Measurements from ENCODE around the gene TGFBR3L. TPM values are rescaled to one million over a fixed set of nuclear protein-coding genes. Genes with fewer than 3 reads are reported as not detected.

Gene TGFBR3L
- total and polyA plus RNA-seq, 4 donors: 0.25 to 0.77 TPM; not detected in 2

DNA sequence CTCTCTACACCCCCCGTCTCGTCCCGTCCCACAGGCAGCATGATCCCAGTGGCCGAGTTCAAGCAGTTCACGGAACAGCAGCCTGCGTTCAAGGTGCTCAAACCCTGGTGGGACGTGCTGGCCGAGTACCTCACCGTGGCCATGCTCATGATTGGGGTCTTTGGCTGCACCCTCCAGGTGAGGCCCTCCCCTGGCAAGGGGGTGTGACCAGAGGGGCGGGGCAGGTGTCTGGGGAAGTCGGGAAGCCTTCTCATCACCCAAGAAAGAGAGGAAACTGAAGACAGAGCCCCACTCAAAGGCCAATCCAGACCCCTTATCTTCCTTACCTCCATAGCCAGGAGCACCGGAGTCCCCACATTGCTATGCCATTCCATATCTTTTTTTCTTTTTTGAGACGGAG, 19.1 kb upstream of the TGFBR3L start:
- Histone ChIP-seq H3K27ac (ENCODE audit: low read depth in 1 of 2, low read length in 1 of 2) (no peak overlapping the region), H3K9ac (ENCODE audit: insufficient read depth in 1 of 2, low read length in 2 of 2) (no peak overlapping the region), H3K4me1 (ENCODE audit: control insufficient read depth in 5 of 5, insufficient read depth in 5 of 5, low read length in 5 of 5) (peaks cover 0 to 6% (median 0%) of the 10 kb centered on the region in 5 donors), H3K36me3 (ENCODE audit: control insufficient read depth in 4 of 4, insufficient read depth in 4 of 4, low read length in 4 of 4) (no peaks in the 10 kb centered on the region), H3K27me3 (ENCODE audit: control insufficient read depth in 3 of 3, insufficient read depth in 3 of 3, low read length in 2 of 3) (no peaks in the 10 kb centered on the region), H3K9me3 (ENCODE audit: control insufficient read depth in 4 of 4, insufficient read depth in 3 of 4, low read length in 3 of 4) (no peaks in the 10 kb centered on the region), H3K4me3 (no peak overlapping the region)
- ATAC-seq (ENCODE audit: insufficient read depth, low FRiP score): no peak
- TF ChIP-seq, protein P1, sequence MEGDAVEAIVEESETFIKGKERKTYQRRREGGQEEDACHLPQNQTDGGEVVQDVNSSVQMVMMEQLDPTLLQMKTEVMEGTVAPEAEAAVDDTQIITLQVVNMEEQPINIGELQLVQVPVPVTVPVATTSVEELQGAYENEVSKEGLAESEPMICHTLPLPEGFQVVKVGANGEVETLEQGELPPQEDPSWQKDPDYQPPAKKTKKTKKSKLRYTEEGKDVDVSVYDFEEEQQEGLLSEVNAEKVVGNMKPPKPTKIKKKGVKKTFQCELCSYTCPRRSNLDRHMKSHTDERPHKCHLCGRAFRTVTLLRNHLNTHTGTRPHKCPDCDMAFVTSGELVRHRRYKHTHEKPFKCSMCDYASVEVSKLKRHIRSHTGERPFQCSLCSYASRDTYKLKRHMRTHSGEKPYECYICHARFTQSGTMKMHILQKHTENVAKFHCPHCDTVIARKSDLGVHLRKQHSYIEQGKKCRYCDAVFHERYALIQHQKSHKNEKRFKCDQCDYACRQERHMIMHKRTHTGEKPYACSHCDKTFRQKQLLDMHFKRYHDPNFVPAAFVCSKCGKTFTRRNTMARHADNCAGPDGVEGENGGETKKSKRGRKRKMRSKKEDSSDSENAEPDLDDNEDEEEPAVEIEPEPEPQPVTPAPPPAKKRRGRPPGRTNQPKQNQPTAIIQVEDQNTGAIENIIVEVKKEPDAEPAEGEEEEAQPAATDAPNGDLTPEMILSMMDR (IDR thresholded peaks at IDR 0.05; ENCODE audit: control extremely low read depth, extremely low read depth): no peak
- DNase-seq: no peak
- WGBS, 2 donors: 88 to 90% methylated on average over 13 of the region's 13 CpGs

DNA sequence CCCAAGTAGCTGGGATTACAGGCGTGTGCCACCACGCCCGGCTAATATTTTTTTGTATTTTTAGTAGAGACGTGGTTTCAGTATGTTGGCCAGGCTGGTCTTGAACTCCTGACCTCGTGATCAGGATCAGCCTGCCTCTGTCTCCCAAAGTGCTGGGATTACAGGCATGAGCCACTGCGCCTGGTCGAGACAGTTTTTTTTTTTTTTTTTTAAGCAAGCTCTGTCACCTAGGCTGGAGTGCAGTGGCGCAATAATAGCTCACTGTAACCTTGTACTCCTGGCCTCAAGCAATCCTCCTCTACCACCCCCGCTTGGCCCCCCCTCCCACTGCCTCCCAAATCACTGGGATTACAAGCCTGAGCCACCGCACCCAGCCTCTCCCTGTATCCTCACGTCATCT, 17.3 kb upstream of the TGFBR3L start:
- H3K9ac ChIP-seq (ENCODE audit: insufficient read depth in 1 of 2, low read length in 2 of 2): no peak overlapping the region
- ATAC-seq (ENCODE audit: insufficient read depth, low FRiP score) (no peak), DNase-seq (no peak)
- no peaks in the 10 kb centered on the region for H3K36me3 ChIP-seq (ENCODE audit: control insufficient read depth in 4 of 4, insufficient read depth in 4 of 4, low read length in 4 of 4)
- WGBS, 2 donors: 81 to 89% methylated on average over 11 of the region's 11 CpGs
- H3K4me3 ChIP-seq: peak overlapping the region; percentile 4
- H3K27ac ChIP-seq (ENCODE audit: low read depth in 1 of 2, low read length in 1 of 2): no peak overlapping the region
- TF ChIP-seq, protein P1 (IDR thresholded peaks at IDR 0.05; ENCODE audit: control extremely low read depth, extremely low read depth): no peak
- peaks cover 0 to 6% (median 0%) of the 10 kb centered on the region in 5 donors for H3K4me1 ChIP-seq (ENCODE audit: control insufficient read depth in 5 of 5, insufficient read depth in 5 of 5, low read length in 5 of 5)
- H3K27me3 ChIP-seq (ENCODE audit: control insufficient read depth in 3 of 3, insufficient read depth in 3 of 3, low read length in 2 of 3): no peaks in the 10 kb centered on the region
- no peaks in the 10 kb centered on the region for H3K9me3 ChIP-seq (ENCODE audit: control insufficient read depth in 4 of 4, insufficient read depth in 3 of 4, low read length in 3 of 4)

DNA sequence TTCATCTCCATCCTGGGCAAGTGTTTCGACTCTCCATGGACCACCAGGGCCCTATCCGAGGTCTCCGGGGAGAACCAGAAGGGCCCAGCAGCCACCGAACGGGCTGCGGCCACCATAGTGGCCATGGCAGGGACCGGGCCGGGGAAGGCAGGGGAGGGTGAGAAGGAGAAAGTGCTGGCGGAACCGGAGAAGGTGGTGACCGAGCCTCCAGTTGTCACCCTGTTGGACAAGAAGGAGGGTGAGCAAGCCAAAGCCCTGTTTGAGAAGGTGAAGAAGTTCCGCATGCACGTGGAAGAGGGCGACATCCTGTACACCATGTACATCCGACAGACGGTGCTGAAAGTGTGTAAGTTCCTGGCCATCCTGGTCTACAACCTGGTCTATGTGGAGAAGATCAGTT, 15.7 kb upstream of the TGFBR3L start:
- no peak overlapping the region for H3K27ac ChIP-seq (ENCODE audit: low read depth in 1 of 2, low read length in 1 of 2)
- TF ChIP-seq, protein P1 (IDR thresholded peaks at IDR 0.05; ENCODE audit: control extremely low read depth, extremely low read depth): no peak
- H3K27me3 ChIP-seq (ENCODE audit: control insufficient read depth in 3 of 3, insufficient read depth in 3 of 3, low read length in 2 of 3): no peaks in the 10 kb centered on the region
- WGBS, 2 donors: 90 to 96% methylated on average over 16 of the region's 16 CpGs
- H3K4me3 ChIP-seq: no peak overlapping the region
- H3K9ac ChIP-seq (ENCODE audit: insufficient read depth in 1 of 2, low read length in 2 of 2): no peak overlapping the region
- no peaks in the 10 kb centered on the region for H3K36me3 ChIP-seq (ENCODE audit: control insufficient read depth in 4 of 4, insufficient read depth in 4 of 4, low read length in 4 of 4)
- H3K4me1 ChIP-seq (ENCODE audit: control insufficient read depth in 5 of 5, insufficient read depth in 5 of 5, low read length in 5 of 5): peaks cover 0 to 9% (median 0%) of the 10 kb centered on the region in 5 donors
- no peak for DNase-seq
- ATAC-seq (ENCODE audit: insufficient read depth, low FRiP score): no peak
- no peaks in the 10 kb centered on the region for H3K9me3 ChIP-seq (ENCODE audit: control insufficient read depth in 4 of 4, insufficient read depth in 3 of 4, low read length in 3 of 4)

- ATAC-seq (ENCODE audit: insufficient read depth, low FRiP score): no peak
- H3K9ac ChIP-seq (ENCODE audit: insufficient read depth in 1 of 2, low read length in 2 of 2): no peak overlapping the region
- TF ChIP-seq, protein P1 (IDR thresholded peaks at IDR 0.05; ENCODE audit: control extremely low read depth, extremely low read depth): no peak
- no peaks in the 10 kb centered on the region for H3K27me3 ChIP-seq (ENCODE audit: control insufficient read depth in 3 of 3, insufficient read depth in 3 of 3, low read length in 2 of 3)
- WGBS, 2 donors: 92 to 93% methylated on average over 34 of the region's 34 CpGs
- no peak for DNase-seq
- H3K9me3 ChIP-seq (ENCODE audit: control insufficient read depth in 4 of 4, insufficient read depth in 3 of 4, low read length in 3 of 4): no peaks in the 10 kb centered on the region
- H3K27ac ChIP-seq (ENCODE audit: low read depth in 1 of 2, low read length in 1 of 2): no peak overlapping the region
- H3K4me3 ChIP-seq: no peak overlapping the region
- H3K4me1 ChIP-seq (ENCODE audit: control insufficient read depth in 5 of 5, insufficient read depth in 5 of 5, low read length in 5 of 5): peaks cover 0 to 16% (median 4%) of the 10 kb centered on the region in 5 donors
- no peaks in the 10 kb centered on the region for H3K36me3 ChIP-seq (ENCODE audit: control insufficient read depth in 4 of 4, insufficient read depth in 4 of 4, low read length in 4 of 4)
Measured at GRCh38 chr19:7899751-7900378, 14.8 kb upstream of the TGFBR3L start.

Data from lung (tissue), 12 donors.